Loucy (cell line): ENCODE data around the gene MRPL16.

ENCODE experiments used
- EZH2phosphoT487 ChIP-seq: fragments of 200-600 bp; IDR thresholded peaks from 2 replicates; pipeline ENCODE4 v1.6.1; 2018; ENCODE audit warnings: antibody characterized with exemption, mild to moderate bottlenecking, moderate library complexity, borderline replicate concordance
- TF ChIP-seq, protein P1 (sequence below): fragments of 200-600 bp; sonication (generic); conservative IDR thresholded peaks from 2 replicates; pipeline ENCODE4 v1.5.1; 2014; ENCODE audit warnings: mild to moderate bottlenecking, antibody characterized with exemption, low read length

DNA sequence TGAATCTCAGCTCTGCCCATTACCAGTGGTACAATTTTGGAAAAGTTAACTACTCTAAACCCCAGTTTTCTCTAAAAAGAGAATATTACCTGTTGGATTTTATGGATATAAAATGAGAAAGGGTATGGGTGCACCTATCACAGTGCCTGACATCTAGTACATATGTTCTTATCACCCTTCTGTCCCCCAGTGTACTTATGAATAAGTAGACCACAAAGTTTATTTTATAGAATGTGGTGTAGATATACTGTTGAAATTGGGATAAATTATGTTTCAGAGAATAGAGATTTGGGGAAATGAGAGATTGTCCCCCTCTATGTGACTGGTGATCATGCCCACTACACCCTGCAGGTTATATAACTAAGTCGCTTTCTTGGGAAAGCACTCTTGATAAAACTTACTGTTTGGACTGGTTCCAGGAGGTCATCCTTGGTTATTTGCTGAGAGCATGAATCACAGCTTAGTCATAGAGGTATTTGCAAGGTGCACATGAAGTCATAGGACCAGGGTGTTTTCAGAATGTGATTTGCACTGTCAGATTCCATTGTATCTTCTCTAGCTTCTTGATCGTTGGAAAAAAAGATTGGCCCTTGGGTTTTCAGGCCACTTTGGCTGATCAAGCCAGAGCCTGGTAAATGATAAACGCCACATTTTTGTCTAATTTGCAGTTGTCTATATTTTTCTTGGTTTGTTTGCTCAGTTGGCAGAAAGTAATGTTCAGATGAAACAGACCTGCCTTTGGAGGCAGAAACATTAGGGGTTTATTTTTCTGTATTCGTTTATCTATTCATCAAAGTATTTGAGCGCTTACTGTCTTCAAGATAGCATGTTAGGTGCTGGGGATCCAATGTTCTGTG lies 34.1 kb downstream of the MRPL16 start:
- TF ChIP-seq, protein P1, sequence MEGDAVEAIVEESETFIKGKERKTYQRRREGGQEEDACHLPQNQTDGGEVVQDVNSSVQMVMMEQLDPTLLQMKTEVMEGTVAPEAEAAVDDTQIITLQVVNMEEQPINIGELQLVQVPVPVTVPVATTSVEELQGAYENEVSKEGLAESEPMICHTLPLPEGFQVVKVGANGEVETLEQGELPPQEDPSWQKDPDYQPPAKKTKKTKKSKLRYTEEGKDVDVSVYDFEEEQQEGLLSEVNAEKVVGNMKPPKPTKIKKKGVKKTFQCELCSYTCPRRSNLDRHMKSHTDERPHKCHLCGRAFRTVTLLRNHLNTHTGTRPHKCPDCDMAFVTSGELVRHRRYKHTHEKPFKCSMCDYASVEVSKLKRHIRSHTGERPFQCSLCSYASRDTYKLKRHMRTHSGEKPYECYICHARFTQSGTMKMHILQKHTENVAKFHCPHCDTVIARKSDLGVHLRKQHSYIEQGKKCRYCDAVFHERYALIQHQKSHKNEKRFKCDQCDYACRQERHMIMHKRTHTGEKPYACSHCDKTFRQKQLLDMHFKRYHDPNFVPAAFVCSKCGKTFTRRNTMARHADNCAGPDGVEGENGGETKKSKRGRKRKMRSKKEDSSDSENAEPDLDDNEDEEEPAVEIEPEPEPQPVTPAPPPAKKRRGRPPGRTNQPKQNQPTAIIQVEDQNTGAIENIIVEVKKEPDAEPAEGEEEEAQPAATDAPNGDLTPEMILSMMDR, result no peak
- TF ChIP-seq EZH2phosphoT487, result no peak
